ENCODE results near the gene FRK. TPM values are rescaled to one million over a fixed set of nuclear protein-coding genes. Genes with fewer than 3 reads are reported as not detected.

Gene FRK
- total RNA-seq, 1 donor from 2014 or later, result 0.11 TPM

GRCh38 chr6:116022841-116023445 lies 37.7 kb downstream of the FRK start:
- no peaks in the 10 kb centered on the region for H3K9me3 ChIP-seq (ENCODE audit: low read depth)
- no peak overlapping the region for H3K27ac ChIP-seq
- Mint-ChIP-seq H3K4me1 (no peaks in the 10 kb centered on the region), H3K27me3 (ENCODE audit: insufficient read depth, low read depth) (no peaks in the 10 kb centered on the region), H3K4me3 (no peak overlapping the region), H3K36me3 (no peaks in the 10 kb centered on the region), H3K27ac (no peak overlapping the region), H3K9me3 (no peaks in the 10 kb centered on the region)
- no peaks in the 10 kb centered on the region for H3K27me3 ChIP-seq
- no peak overlapping the region for H3K9ac ChIP-seq
- H3K79me2 ChIP-seq (ENCODE audit: low read depth), result no peaks in the 10 kb centered on the region
- TF ChIP-seq, protein P1, sequence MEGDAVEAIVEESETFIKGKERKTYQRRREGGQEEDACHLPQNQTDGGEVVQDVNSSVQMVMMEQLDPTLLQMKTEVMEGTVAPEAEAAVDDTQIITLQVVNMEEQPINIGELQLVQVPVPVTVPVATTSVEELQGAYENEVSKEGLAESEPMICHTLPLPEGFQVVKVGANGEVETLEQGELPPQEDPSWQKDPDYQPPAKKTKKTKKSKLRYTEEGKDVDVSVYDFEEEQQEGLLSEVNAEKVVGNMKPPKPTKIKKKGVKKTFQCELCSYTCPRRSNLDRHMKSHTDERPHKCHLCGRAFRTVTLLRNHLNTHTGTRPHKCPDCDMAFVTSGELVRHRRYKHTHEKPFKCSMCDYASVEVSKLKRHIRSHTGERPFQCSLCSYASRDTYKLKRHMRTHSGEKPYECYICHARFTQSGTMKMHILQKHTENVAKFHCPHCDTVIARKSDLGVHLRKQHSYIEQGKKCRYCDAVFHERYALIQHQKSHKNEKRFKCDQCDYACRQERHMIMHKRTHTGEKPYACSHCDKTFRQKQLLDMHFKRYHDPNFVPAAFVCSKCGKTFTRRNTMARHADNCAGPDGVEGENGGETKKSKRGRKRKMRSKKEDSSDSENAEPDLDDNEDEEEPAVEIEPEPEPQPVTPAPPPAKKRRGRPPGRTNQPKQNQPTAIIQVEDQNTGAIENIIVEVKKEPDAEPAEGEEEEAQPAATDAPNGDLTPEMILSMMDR (IDR thresholded peaks at IDR 0.05), result no peak
- TF ChIP-seq EZH2phosphoT487 (IDR thresholded peaks at IDR 0.05) (no peak), EZH2 (IDR thresholded peaks at IDR 0.05) (no peak)
- no peaks in the 10 kb centered on the region for H3K36me3 ChIP-seq
- no peaks in the 10 kb centered on the region for H3F3A ChIP-seq (ENCODE audit: low read depth)
- DNase-seq (ENCODE audit: low spot score), result no peak
- H2AFZ ChIP-seq (replicated peaks), result no peak overlapping the region
- no peaks in the 10 kb centered on the region for H4K20me1 ChIP-seq (ENCODE audit: low read depth)
- H3K4me3 ChIP-seq, result no peak overlapping the region
- H3K4me2 ChIP-seq, result no peak overlapping the region
- H3K4me1 ChIP-seq, result no peaks in the 10 kb centered on the region

DNA sequence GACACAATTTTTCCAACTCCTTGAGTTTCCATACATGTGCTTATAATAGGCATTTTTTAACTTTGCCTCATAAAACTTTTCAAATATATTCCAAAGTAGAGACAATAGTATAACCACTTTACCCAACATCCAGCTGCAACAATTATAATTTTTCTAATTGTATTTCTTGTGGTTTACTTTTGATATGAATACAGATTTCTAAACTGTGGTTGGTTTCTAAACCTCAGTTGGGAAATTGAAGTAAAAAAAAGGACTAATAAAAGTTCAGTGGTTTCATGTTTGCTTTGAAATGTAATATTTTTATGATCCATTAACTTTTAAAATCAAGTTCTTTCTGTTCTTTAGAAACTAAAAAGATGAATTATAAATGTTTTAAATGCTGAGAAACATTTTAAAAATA lies 40.0 kb downstream of the FRK start:
- H3K4me3 Mint-ChIP-seq, result no peak overlapping the region
- H4K20me1 ChIP-seq (ENCODE audit: low read depth), result no peaks in the 10 kb centered on the region

GRCh38 chr6:116019428-116019827 lies 41.3 kb downstream of the FRK start:
- Histone ChIP-seq H3K27me3 (no peaks in the 10 kb centered on the region), H3K4me3 (no peak overlapping the region), H3K36me3 (no peaks in the 10 kb centered on the region), H3K4me2 (no peak overlapping the region), H3F3A (ENCODE audit: low read depth) (no peaks in the 10 kb centered on the region), H4K20me1 (ENCODE audit: low read depth) (no peaks in the 10 kb centered on the region), H3K79me2 (ENCODE audit: low read depth) (no peaks in the 10 kb centered on the region), H3K9me3 (ENCODE audit: low read depth) (no peaks in the 10 kb centered on the region), H3K9ac (no peak overlapping the region), H3K27ac (no peak overlapping the region), H3K4me1 (peaks cover 11% of the 10 kb centered on the region), H2AFZ (replicated peaks) (no peak overlapping the region)
- no peak overlapping the region for H3K27ac Mint-ChIP-seq
- no peak for DNase-seq (ENCODE audit: low spot score)
- no peak overlapping the region for H3K4me3 Mint-ChIP-seq
- no peaks in the 10 kb centered on the region for H3K9me3 Mint-ChIP-seq
- TF ChIP-seq, protein P1 (IDR thresholded peaks at IDR 0.05), result no peak
- TF ChIP-seq EZH2phosphoT487 (IDR thresholded peaks at IDR 0.05), result no peak
- TF ChIP-seq EZH2 (IDR thresholded peaks at IDR 0.05), result no peak
- H3K36me3 Mint-ChIP-seq, result no peaks in the 10 kb centered on the region
- H3K27me3 Mint-ChIP-seq (ENCODE audit: insufficient read depth, low read depth), result peaks cover 2% of the 10 kb centered on the region
- H3K4me1 Mint-ChIP-seq, result peaks cover 2% of the 10 kb centered on the region

More for the DNA sequence above, 40.0 kb downstream of the FRK start:
- Mint-ChIP-seq H3K36me3 (no peaks in the 10 kb centered on the region), H3K9me3 (no peaks in the 10 kb centered on the region), H3K4me1 (peaks cover 2% of the 10 kb centered on the region), H3K27me3 (ENCODE audit: insufficient read depth, low read depth) (no peaks in the 10 kb centered on the region), H3K27ac (no peak overlapping the region)
- no peaks in the 10 kb centered on the region for H3K36me3 ChIP-seq
- no peak for TF ChIP-seq EZH2phosphoT487 (IDR thresholded peaks at IDR 0.05)
- no peak for TF ChIP-seq EZH2 (IDR thresholded peaks at IDR 0.05)
- TF ChIP-seq, protein P1 (IDR thresholded peaks at IDR 0.05), result no peak
- H3K4me1 ChIP-seq, result peaks cover 11% of the 10 kb centered on the region
- no peaks in the 10 kb centered on the region for H3K27me3 ChIP-seq
- H2AFZ ChIP-seq (replicated peaks), result no peak overlapping the region
- H3K27ac ChIP-seq, result no peak overlapping the region
- H3K9ac ChIP-seq, result no peak overlapping the region
- H3K4me3 ChIP-seq, result no peak overlapping the region
- DNase-seq (ENCODE audit: low spot score), result no peak
- no peaks in the 10 kb centered on the region for H3K79me2 ChIP-seq (ENCODE audit: low read depth)
- no peak overlapping the region for H3K4me2 ChIP-seq
- H3F3A ChIP-seq (ENCODE audit: low read depth), result no peaks in the 10 kb centered on the region
- no peaks in the 10 kb centered on the region for H3K9me3 ChIP-seq (ENCODE audit: low read depth)

Measured in neural progenitor cell (in vitro differentiated cells).